CD8-positive, alpha-beta memory T cell (primary cell): ENCODE results near the gene IFT81. TPM values are rescaled to one million over a fixed set of nuclear protein-coding genes. Genes with fewer than 3 reads are reported as not detected.

Source experiments
- CTCF ChIA-PET: fragments of 350-600 bp; sonication (Branson Sonifier 250); formaldehyde crosslinking; loops from one replicate; lab custom pipeline; 2021; ENCODE audit warnings: antibody characterized with exemption; lab: Charles Lee
- POLR2A ChIA-PET: fragments of 350-600 bp; sonication (Branson Sonifier 250); formaldehyde crosslinking; loops from one replicate; lab custom pipeline; 2021; ENCODE audit warnings: antibody characterized with exemption; lab: Charles Lee
- DNase-seq, 5 donors: peaks; one replicate each; pipeline versions ENCODE4 v3.0.0 to v3.0.0-alpha.2; 2020 to 2022; ENCODE audit warnings: mixed read lengths in 1 of 5
- H3K27ac ChIP-seq: one replicate; pipeline ENCODE4 v1.7.0; 2013; ENCODE audit warnings: low read depth, mild to moderate bottlenecking, low read length, moderate library complexity
- H3K27me3 ChIP-seq: 2 replicates; pipeline ENCODE4 v1.7.0; 2013; ENCODE audit warnings: low read length, mild to moderate bottlenecking; ENCODE audit not compliant: insufficient read depth, poor library complexity, severe bottlenecking
- H3K36me3 ChIP-seq: 2 replicates; pipeline ENCODE4 v1.7.0; 2013; ENCODE audit warnings: mild to moderate bottlenecking, low read length, moderate library complexity; ENCODE audit not compliant: insufficient read depth
- H3K4me1 ChIP-seq: 2 replicates; pipeline ENCODE4 v1.7.0; 2013; ENCODE audit warnings: mild to moderate bottlenecking, low read length, moderate library complexity; ENCODE audit not compliant: insufficient read depth
- H3K4me3 ChIP-seq: 2 replicates; pipeline ENCODE4 v1.7.0; 2013; ENCODE audit warnings: mild to moderate bottlenecking, low read length
- H3K9me3 ChIP-seq: 2 replicates; pipeline ENCODE4 v1.7.0; 2013; ENCODE audit warnings: mild to moderate bottlenecking, low read length
- H3K27ac Mint-ChIP-seq, 8 donors: one replicate each; pipeline ENCODE4 v1.8.0; 2020 to 2021; ENCODE audit warnings: mixed read lengths in 8 of 8, mild to moderate bottlenecking in 6 of 8, inconsistent platforms in 3 of 8, moderate library complexity in 3 of 8
- H3K27me3 Mint-ChIP-seq, 2 donors: one replicate each; pipeline ENCODE4 v1.8.0; 2020 to 2021; ENCODE audit warnings: mixed read lengths in 2 of 2, mild to moderate bottlenecking in 1 of 2, moderate library complexity in 1 of 2
- H3K36me3 Mint-ChIP-seq, 3 donors: one replicate each; pipeline ENCODE4 v1.8.0; 2020 to 2021; ENCODE audit warnings: mixed read lengths in 3 of 3, inconsistent platforms in 1 of 3, mild to moderate bottlenecking in 1 of 3
- H3K4me1 Mint-ChIP-seq, 3 donors: one replicate each; pipeline ENCODE4 v1.8.0; 2020 to 2021; ENCODE audit warnings: mixed read lengths in 3 of 3, inconsistent platforms in 1 of 3, mild to moderate bottlenecking in 1 of 3
- H3K4me3 Mint-ChIP-seq, 7 donors: one replicate each; pipeline ENCODE4 v1.8.0; 2020 to 2021; ENCODE audit warnings: mixed read lengths in 7 of 7, mild to moderate bottlenecking in 6 of 7, moderate library complexity in 4 of 7, inconsistent platforms in 2 of 7
- H3K9me3 Mint-ChIP-seq, 5 donors: one replicate each; pipeline ENCODE4 v1.8.0; 2020 to 2022; ENCODE audit warnings: mixed read lengths in 5 of 5, mild to moderate bottlenecking in 3 of 5, moderate library complexity in 2 of 5, inconsistent platforms in 1 of 5
- polyA plus RNA-seq: library from polyadenylated mRNA; unstranded; fragments of 300-500 nt; fragmentation: Illumina TruSeq; gene quantifications from one replicate; pipeline ENCODE4 v1.2.3, GENCODE V29; 2021
- total RNA-seq, 2 experiments: library from RNA; stranded (reverse); gene quantifications; one replicate each; pipeline ENCODE4 v1.2.3, GENCODE V29; 2021

IFT81 gene
- total and polyA plus RNA-seq, 3 experiments from 2014 or later = 0.35 to 4.5 (median 3.7) TPM

GRCh38 chr12:110141389-110141788 is 17.2 kb downstream of the IFT81 start:
- Histone ChIP-seq H3K27me3 (no peaks in the 10 kb centered on the region), H3K4me1 (no peaks in the 10 kb centered on the region), H3K4me3 (no peak overlapping the region), H3K9me3 (no peaks in the 10 kb centered on the region), H3K36me3 (no peaks in the 10 kb centered on the region), H3K27ac (no peak overlapping the region)
- Mint-ChIP-seq H3K9me3 (no peaks in the 10 kb centered on the region), H3K4me3 (no peak overlapping the region), H3K27ac (no peak overlapping the region), H3K36me3 (peaks cover 0 to 1% (median 0%) of the 10 kb centered on the region in 3 donors), H3K27me3 (no peaks in the 10 kb centered on the region), H3K4me1 (no peaks in the 10 kb centered on the region)
- ChIA-PET CTCF (no interaction called here), POLR2A (no interaction called here)
- DNase-seq = no peak

- no peaks in the 10 kb centered on the region for H3K27me3 Mint-ChIP-seq
- CTCF ChIA-PET = no interaction called here
- no peak overlapping the region for H3K4me3 Mint-ChIP-seq
Observed at GRCh38 chr12:110146986-110147385, 22.8 kb downstream of the IFT81 start.

GRCh38 chr12:110149086-110149660 is 25.0 kb downstream of the IFT81 start:
- H3K9me3 ChIP-seq = no peaks in the 10 kb centered on the region
- ChIA-PET CTCF (no interaction called here), POLR2A (no interaction called here)
- Mint-ChIP-seq H3K4me1 (peaks cover 0 to 6% (median 0%) of the 10 kb centered on the region in 3 donors), H3K4me3 (no peak overlapping the region), H3K9me3 (no peaks in the 10 kb centered on the region), H3K27me3 (no peaks in the 10 kb centered on the region), H3K27ac (peak overlapping the region in 1 of 8 donors; percentile 28), H3K36me3 (peaks cover 0 to 1% (median 0%) of the 10 kb centered on the region in 3 donors)
- H3K27ac ChIP-seq = no peak overlapping the region
- H3K36me3 ChIP-seq = no peaks in the 10 kb centered on the region
- no peak overlapping the region for H3K4me3 ChIP-seq
- no peak for DNase-seq
- H3K4me1 ChIP-seq = no peaks in the 10 kb centered on the region
- no peaks in the 10 kb centered on the region for H3K27me3 ChIP-seq

More at GRCh38 chr12:110146986-110147385, 22.8 kb downstream of the IFT81 start:
- H3K4me1 Mint-ChIP-seq = peaks cover 0 to 6% (median 0%) of the 10 kb centered on the region in 3 donors
- POLR2A ChIA-PET = no interaction called here
- Histone ChIP-seq H3K36me3 (no peaks in the 10 kb centered on the region), H3K27me3 (no peaks in the 10 kb centered on the region), H3K27ac (no peak overlapping the region), H3K4me3 (no peak overlapping the region), H3K4me1 (no peaks in the 10 kb centered on the region), H3K9me3 (no peaks in the 10 kb centered on the region)
- no peak overlapping the region for H3K27ac Mint-ChIP-seq
- H3K9me3 Mint-ChIP-seq = no peaks in the 10 kb centered on the region
- H3K36me3 Mint-ChIP-seq = peaks cover 0 to 1% (median 0%) of the 10 kb centered on the region in 3 donors
- DNase-seq = no peak

GRCh38 chr12:110156766-110157165 is 32.6 kb downstream of the IFT81 start:
- POLR2A ChIA-PET = no interaction called here
- CTCF ChIA-PET = no interaction called here
- no peaks in the 10 kb centered on the region for H3K4me1 ChIP-seq

GRCh38 chr12:110157539-110157938 is 33.4 kb downstream of the IFT81 start:
- no peaks in the 10 kb centered on the region for H3K36me3 ChIP-seq
- H3K4me1 Mint-ChIP-seq = peaks cover 2 to 8% (median 8%) of the 10 kb centered on the region in 3 donors
- H3K36me3 Mint-ChIP-seq = peaks cover 9 to 38% (median 16%) of the 10 kb centered on the region in 3 donors
- no peaks in the 10 kb centered on the region for H3K27me3 ChIP-seq
- H3K4me3 ChIP-seq = no peak overlapping the region
- H3K9me3 Mint-ChIP-seq = peaks cover 12 to 24% (median 18%) of the 10 kb centered on the region in 5 donors
- no peaks in the 10 kb centered on the region for H3K9me3 ChIP-seq
- DNase-seq = no peak
- no peaks in the 10 kb centered on the region for H3K27me3 Mint-ChIP-seq
- H3K27ac Mint-ChIP-seq = peak overlapping the region in 1 of 8 donors; percentile 24
- no peak overlapping the region for H3K27ac ChIP-seq
- no peaks in the 10 kb centered on the region for H3K4me1 ChIP-seq
- POLR2A ChIA-PET = no interaction called here
- CTCF ChIA-PET = no interaction called here
- peak overlapping the region in 1 of 7 donors; percentile 10 for H3K4me3 Mint-ChIP-seq

More at GRCh38 chr12:110156766-110157165, 32.6 kb downstream of the IFT81 start:
- Mint-ChIP-seq H3K27me3 (no peaks in the 10 kb centered on the region), H3K36me3 (peaks cover 9 to 38% (median 16%) of the 10 kb centered on the region in 3 donors), H3K9me3 (peaks cover 12 to 24% (median 18%) of the 10 kb centered on the region in 5 donors), H3K27ac (no peak overlapping the region), H3K4me1 (peaks cover 2 to 8% (median 8%) of the 10 kb centered on the region in 3 donors), H3K4me3 (no peak overlapping the region)
- Histone ChIP-seq H3K27me3 (no peaks in the 10 kb centered on the region), H3K9me3 (no peaks in the 10 kb centered on the region), H3K27ac (no peak overlapping the region), H3K36me3 (no peaks in the 10 kb centered on the region), H3K4me3 (no peak overlapping the region)
- DNase-seq = no peak

GRCh38 chr12:110159671-110160245 is 35.6 kb downstream of the IFT81 start:
- no peak overlapping the region for H3K4me3 Mint-ChIP-seq
- H3K9me3 Mint-ChIP-seq = peaks cover 12 to 24% (median 18%) of the 10 kb centered on the region in 5 donors
- ChIA-PET POLR2A (no interaction called here), CTCF (no interaction called here)
- H3K27ac ChIP-seq = no peak overlapping the region
- peaks cover 2 to 8% (median 8%) of the 10 kb centered on the region in 3 donors for H3K4me1 Mint-ChIP-seq
- DNase-seq = no peak
- H3K27me3 ChIP-seq = no peaks in the 10 kb centered on the region
- H3K4me1 ChIP-seq = no peaks in the 10 kb centered on the region
- H3K36me3 ChIP-seq = no peaks in the 10 kb centered on the region
- H3K36me3 Mint-ChIP-seq = peaks cover 9 to 40% (median 16%) of the 10 kb centered on the region in 3 donors
- H3K9me3 ChIP-seq = no peaks in the 10 kb centered on the region
- no peak overlapping the region for H3K4me3 ChIP-seq
- no peak overlapping the region for H3K27ac Mint-ChIP-seq
- no peaks in the 10 kb centered on the region for H3K27me3 Mint-ChIP-seq

- H3K9me3 Mint-ChIP-seq = no peaks in the 10 kb centered on the region
- Histone ChIP-seq H3K4me1 (no peaks in the 10 kb centered on the region), H3K27me3 (no peaks in the 10 kb centered on the region), H3K36me3 (no peaks in the 10 kb centered on the region), H3K27ac (no peak overlapping the region), H3K4me3 (no peak overlapping the region), H3K9me3 (no peaks in the 10 kb centered on the region)
- CTCF ChIA-PET = no interaction called here
- H3K36me3 Mint-ChIP-seq = peaks cover 0 to 4% (median 3%) of the 10 kb centered on the region in 3 donors
- H3K27me3 Mint-ChIP-seq = no peaks in the 10 kb centered on the region
- H3K4me3 Mint-ChIP-seq = no peak overlapping the region
- no peak for DNase-seq
- no peaks in the 10 kb centered on the region for H3K4me1 Mint-ChIP-seq
- POLR2A ChIA-PET = no interaction called here
- no peak overlapping the region for H3K27ac Mint-ChIP-seq
Observed at GRCh38 chr12:110165540-110166159, 41.5 kb downstream of the IFT81 start.

- Histone ChIP-seq H3K4me3 (no peak overlapping the region), H3K36me3 (no peaks in the 10 kb centered on the region), H3K9me3 (no peaks in the 10 kb centered on the region), H3K27ac (no peak overlapping the region), H3K27me3 (no peaks in the 10 kb centered on the region), H3K4me1 (no peaks in the 10 kb centered on the region)
- ChIA-PET CTCF (no interaction called here), POLR2A (no interaction called here)
- no peak for DNase-seq
- Mint-ChIP-seq H3K4me3 (no peak overlapping the region), H3K9me3 (no peaks in the 10 kb centered on the region), H3K4me1 (no peaks in the 10 kb centered on the region), H3K27me3 (no peaks in the 10 kb centered on the region), H3K36me3 (peaks cover 0 to 4% (median 0%) of the 10 kb centered on the region in 3 donors), H3K27ac (no peak overlapping the region)
Observed at GRCh38 chr12:110168732-110169455, 44.7 kb downstream of the IFT81 start.
